ENCODE results near the gene ARHGAP23. TPM values are rescaled to one million over a fixed set of nuclear protein-coding genes. Genes with fewer than 3 reads are reported as not detected.

The ARHGAP23 gene
- total RNA-seq, 1 experiment from 2014 or later: 140 TPM

DNA sequence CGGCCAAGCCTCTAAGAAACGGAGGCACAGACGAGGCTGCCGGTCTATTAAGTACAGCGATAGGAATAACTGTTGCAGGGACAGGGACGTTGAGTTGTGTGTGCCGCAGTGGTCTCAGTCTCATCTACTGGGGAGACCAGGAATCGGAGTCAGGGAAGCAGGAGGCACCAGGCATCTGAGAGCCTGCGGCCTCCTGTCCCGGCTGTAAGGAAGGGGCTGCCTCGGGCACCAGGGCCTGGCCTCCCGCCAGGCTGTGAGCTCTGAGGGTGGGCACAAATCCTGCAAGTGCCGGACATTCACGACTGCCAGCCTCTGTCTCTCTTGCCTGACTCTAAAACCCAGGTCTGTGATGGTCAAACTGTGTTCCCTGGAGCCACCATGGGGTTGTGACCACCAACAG, 76.0 kb downstream of the ARHGAP23 start:
- intact Hi-C loops (cut with micrococcal nuclease; ENCODE audit: unreplicated experiment): no loop called here
- Mint-ChIP-seq H3K4me1 (ENCODE audit: low read depth, unreplicated experiment) (no peaks in the 10 kb centered on the region), H3K9me3 (ENCODE audit: low read depth, unreplicated experiment) (no peaks in the 10 kb centered on the region), H3K4me3 (ENCODE audit: low read depth, unreplicated experiment) (no peak overlapping the region), H3K36me3 (ENCODE audit: insufficient read depth, unreplicated experiment) (peaks cover 54% of the 10 kb centered on the region), H3K27me3 (ENCODE audit: unreplicated experiment) (no peaks in the 10 kb centered on the region), H3K27ac (ENCODE audit: unreplicated experiment) (no peak overlapping the region)
- TF ChIP-seq CTCF (IDR thresholded peaks at IDR 0.05; ENCODE audit: unreplicated experiment): no peak
- CTCF ChIA-PET: interaction anchor here (0.6 to 1.2 kb wide), 5 partner anchors 9 to 164 kb away, joined by 3 to 4 read pairs (median 3); no protein-coding TSS in a partner anchor
- no TSS peak for BruUV-seq (replicated peaks)
- DNase-seq: no peak

GRCh38 chr17:38507436-38507835, 79.2 kb downstream of the ARHGAP23 start:
- TF ChIP-seq CTCF (IDR thresholded peaks at IDR 0.05; ENCODE audit: unreplicated experiment): no peak
- Mint-ChIP-seq H3K4me1 (ENCODE audit: low read depth, unreplicated experiment) (no peaks in the 10 kb centered on the region), H3K36me3 (ENCODE audit: insufficient read depth, unreplicated experiment) (peaks cover 50% of the 10 kb centered on the region), H3K4me3 (ENCODE audit: low read depth, unreplicated experiment) (no peak overlapping the region), H3K27me3 (ENCODE audit: unreplicated experiment) (no peaks in the 10 kb centered on the region), H3K27ac (ENCODE audit: unreplicated experiment) (no peak overlapping the region), H3K9me3 (ENCODE audit: low read depth, unreplicated experiment) (no peaks in the 10 kb centered on the region)
- CTCF ChIA-PET: interaction anchor here (1.1 to 1.6 kb wide), 2 partner anchors 84 to 155 kb away, joined by 3 to 4 read pairs; no protein-coding TSS in a partner anchor
- no TSS peak for BruUV-seq (replicated peaks)
- no peak for DNase-seq
- intact Hi-C loops (cut with micrococcal nuclease; ENCODE audit: unreplicated experiment): loop anchor here (5.0 kb wide), 1 partner anchor 75 kb away; no protein-coding TSS in a partner anchor

GRCh38 chr17:38507921-38508569, 79.8 kb downstream of the ARHGAP23 start:
- H3K4me3 Mint-ChIP-seq (ENCODE audit: low read depth, unreplicated experiment): no peak overlapping the region
- H3K27ac Mint-ChIP-seq (ENCODE audit: unreplicated experiment): peak overlapping the region; percentile 11
- no peaks in the 10 kb centered on the region for H3K27me3 Mint-ChIP-seq (ENCODE audit: unreplicated experiment)
- CTCF ChIA-PET: interaction anchor here (0.6 to 1.6 kb wide), 4 partner anchors 78 to 827 kb away, joined by 3 to 4 read pairs (median 4); no protein-coding TSS in a partner anchor
- H3K9me3 Mint-ChIP-seq (ENCODE audit: low read depth, unreplicated experiment): no peaks in the 10 kb centered on the region
- peaks cover 47% of the 10 kb centered on the region for H3K36me3 Mint-ChIP-seq (ENCODE audit: insufficient read depth, unreplicated experiment)
- no peaks in the 10 kb centered on the region for H3K4me1 Mint-ChIP-seq (ENCODE audit: low read depth, unreplicated experiment)
- no peak for DNase-seq
- intact Hi-C loops (cut with micrococcal nuclease; ENCODE audit: unreplicated experiment): loop anchor here (5.0 kb wide), 1 partner anchor 74 kb away; no protein-coding TSS in a partner anchor
- no TSS peak for BruUV-seq (replicated peaks)
- no peak for TF ChIP-seq CTCF (IDR thresholded peaks at IDR 0.05; ENCODE audit: unreplicated experiment)

DNA sequence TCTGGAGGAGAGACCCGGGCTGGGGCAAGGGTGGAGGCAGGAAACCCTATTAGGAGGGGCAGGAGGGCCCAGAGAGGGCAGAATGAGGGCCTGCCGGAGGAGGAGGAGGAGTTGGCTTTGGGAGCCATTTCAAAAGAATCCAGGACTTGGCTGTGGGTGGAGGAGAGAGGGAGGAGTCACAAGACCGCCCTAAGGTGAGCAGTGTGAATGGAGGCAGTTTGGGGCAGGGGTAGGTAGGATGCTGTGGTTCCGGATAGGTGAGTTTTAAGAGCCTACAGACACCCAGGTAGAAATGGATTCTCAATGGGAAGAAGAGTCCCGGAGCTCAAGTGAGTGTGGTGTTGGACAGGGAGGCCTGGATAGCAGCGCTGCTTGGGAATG, 80.3 kb downstream of the ARHGAP23 start:
- no peaks in the 10 kb centered on the region for H3K27me3 Mint-ChIP-seq (ENCODE audit: unreplicated experiment)
- peaks cover 43% of the 10 kb centered on the region for H3K36me3 Mint-ChIP-seq (ENCODE audit: insufficient read depth, unreplicated experiment)
- peak overlapping the region; percentile 11 for H3K27ac Mint-ChIP-seq (ENCODE audit: unreplicated experiment)
- DNase-seq: no peak
- CTCF ChIA-PET: interaction anchor here (0.6 to 1.6 kb wide), 4 partner anchors 78 to 827 kb away, joined by 3 to 4 read pairs (median 4); no protein-coding TSS in a partner anchor
- intact Hi-C loops (cut with micrococcal nuclease; ENCODE audit: unreplicated experiment): loop anchor here (5.0 kb wide), 1 partner anchor 74 kb away; no protein-coding TSS in a partner anchor
- H3K9me3 Mint-ChIP-seq (ENCODE audit: low read depth, unreplicated experiment): no peaks in the 10 kb centered on the region
- TF ChIP-seq CTCF (IDR thresholded peaks at IDR 0.05; ENCODE audit: unreplicated experiment): no peak
- no peak overlapping the region for H3K4me3 Mint-ChIP-seq (ENCODE audit: low read depth, unreplicated experiment)
- no TSS peak for BruUV-seq (replicated peaks)
- no peaks in the 10 kb centered on the region for H3K4me1 Mint-ChIP-seq (ENCODE audit: low read depth, unreplicated experiment)

Data from Calu3 (cell line).